Progenitor cell of endocrine pancreas (in vitro differentiated cells): Measurements from ENCODE around the gene MMP21. TPM values are rescaled to one million over a fixed set of nuclear protein-coding genes. Genes with fewer than 3 reads are reported as not detected.

ENCODE experiments used
- DNase-seq: peaks from one replicate; pipeline ENCODE4 v3.0.0; 2021; ENCODE audit warnings: low spot score; ENCODE audit not compliant: unreplicated experiment
- H3K27ac Mint-ChIP-seq: 2 replicates; pipeline ENCODE4 v1.8.0; 2021; ENCODE audit warnings: mild to moderate bottlenecking, moderate library complexity, mixed read lengths
- H3K27me3 Mint-ChIP-seq: 2 replicates; pipeline ENCODE4 v1.8.0; 2021; ENCODE audit warnings: mixed read lengths
- H3K36me3 Mint-ChIP-seq: 2 replicates; pipeline ENCODE4 v1.8.0; 2022; ENCODE audit warnings: mixed read lengths; ENCODE audit not compliant: insufficient read depth
- H3K4me1 Mint-ChIP-seq: 2 replicates; pipeline ENCODE4 v1.8.0; 2021; ENCODE audit warnings: low read depth, mixed read lengths
- H3K4me3 Mint-ChIP-seq: 2 replicates; pipeline ENCODE4 v1.8.0; 2021; ENCODE audit warnings: low read depth, mild to moderate bottlenecking, moderate library complexity, mixed read lengths
- H3K9me3 Mint-ChIP-seq: 2 replicates; pipeline ENCODE4 v1.8.0; 2021; ENCODE audit warnings: low read depth, mixed read lengths
- total RNA-seq: library from RNA; stranded (reverse); gene quantifications from 2 replicates; pipeline ENCODE4 v1.2.1, GENCODE V29; 2021
- TF ChIP-seq, protein P1 (sequence below): fragments of 200-600 bp; sonication (generic); IDR thresholded peaks from one replicate; pipeline ENCODE4 v1.5.0; 2021; ENCODE audit warnings: antibody characterized with exemption, mild to moderate bottlenecking; ENCODE audit not compliant: unreplicated experiment

MMP21 gene
- total RNA-seq, 1 donor from 2014 or later: not detected

DNA sequence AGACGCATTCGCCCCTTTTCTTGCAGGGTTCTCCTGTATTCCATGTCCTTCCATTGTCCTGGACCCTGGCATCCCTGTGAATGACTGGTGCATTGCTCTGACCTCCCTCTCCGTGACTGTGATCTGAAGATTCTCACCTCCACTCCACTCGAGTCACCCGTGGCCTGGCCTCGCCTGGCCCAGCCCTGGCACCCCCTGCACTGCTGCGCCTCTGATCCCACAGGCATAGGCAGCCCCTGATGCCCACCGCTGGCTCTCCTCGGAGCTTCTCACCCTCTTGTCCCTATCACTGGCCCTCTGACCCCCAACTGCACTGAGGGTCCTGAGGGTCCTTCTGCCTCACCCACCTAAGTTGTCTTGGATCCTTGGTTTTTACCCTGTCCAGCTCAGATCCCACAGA, 2.2 kb upstream of the MMP21 start:
- no peaks in the 10 kb centered on the region for H3K27me3 Mint-ChIP-seq
- TF ChIP-seq, protein P1, sequence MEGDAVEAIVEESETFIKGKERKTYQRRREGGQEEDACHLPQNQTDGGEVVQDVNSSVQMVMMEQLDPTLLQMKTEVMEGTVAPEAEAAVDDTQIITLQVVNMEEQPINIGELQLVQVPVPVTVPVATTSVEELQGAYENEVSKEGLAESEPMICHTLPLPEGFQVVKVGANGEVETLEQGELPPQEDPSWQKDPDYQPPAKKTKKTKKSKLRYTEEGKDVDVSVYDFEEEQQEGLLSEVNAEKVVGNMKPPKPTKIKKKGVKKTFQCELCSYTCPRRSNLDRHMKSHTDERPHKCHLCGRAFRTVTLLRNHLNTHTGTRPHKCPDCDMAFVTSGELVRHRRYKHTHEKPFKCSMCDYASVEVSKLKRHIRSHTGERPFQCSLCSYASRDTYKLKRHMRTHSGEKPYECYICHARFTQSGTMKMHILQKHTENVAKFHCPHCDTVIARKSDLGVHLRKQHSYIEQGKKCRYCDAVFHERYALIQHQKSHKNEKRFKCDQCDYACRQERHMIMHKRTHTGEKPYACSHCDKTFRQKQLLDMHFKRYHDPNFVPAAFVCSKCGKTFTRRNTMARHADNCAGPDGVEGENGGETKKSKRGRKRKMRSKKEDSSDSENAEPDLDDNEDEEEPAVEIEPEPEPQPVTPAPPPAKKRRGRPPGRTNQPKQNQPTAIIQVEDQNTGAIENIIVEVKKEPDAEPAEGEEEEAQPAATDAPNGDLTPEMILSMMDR: no peak
- H3K4me1 Mint-ChIP-seq: no peaks in the 10 kb centered on the region
- H3K36me3 Mint-ChIP-seq: no peaks in the 10 kb centered on the region
- peaks cover 5% of the 10 kb centered on the region for H3K9me3 Mint-ChIP-seq
- no peak for DNase-seq
- no peak overlapping the region for H3K27ac Mint-ChIP-seq
- no peak overlapping the region for H3K4me3 Mint-ChIP-seq

DNA sequence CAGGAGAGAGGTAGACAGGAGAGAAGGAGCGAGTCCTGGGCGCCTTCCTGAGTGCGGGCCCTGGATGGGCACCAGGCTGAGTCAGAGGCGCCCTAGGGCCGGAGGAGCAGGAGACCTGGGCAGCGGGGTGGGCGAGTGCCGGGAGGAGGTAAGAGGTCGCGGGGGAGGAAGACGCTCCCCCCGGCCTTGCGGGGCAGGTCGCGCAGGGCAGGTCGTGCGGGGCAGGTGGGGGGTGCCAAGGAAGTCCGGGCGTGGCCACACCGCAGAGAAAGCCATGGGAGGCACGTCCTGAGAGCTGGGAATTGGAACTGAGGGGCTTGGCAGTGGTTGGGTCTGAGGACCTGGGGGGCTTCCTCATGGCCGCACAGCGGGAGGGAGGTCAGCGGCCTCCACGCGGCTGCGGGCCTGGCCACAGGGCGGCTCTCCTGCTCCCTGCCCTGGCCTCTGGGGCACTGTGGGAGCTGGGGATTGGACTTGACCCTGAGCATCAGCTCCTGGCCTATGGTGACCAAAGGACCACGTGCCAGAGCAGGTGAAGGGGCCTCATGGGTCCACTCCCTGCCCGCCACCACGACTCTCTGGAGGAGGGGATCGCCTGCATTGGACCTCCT, 935 bp downstream of the MMP21 start:
- TF ChIP-seq, protein P1: no peak
- peaks cover 5% of the 10 kb centered on the region for H3K9me3 Mint-ChIP-seq
- no peaks in the 10 kb centered on the region for H3K4me1 Mint-ChIP-seq
- no peak for DNase-seq
- no peaks in the 10 kb centered on the region for H3K27me3 Mint-ChIP-seq
- no peak overlapping the region for H3K4me3 Mint-ChIP-seq
- H3K27ac Mint-ChIP-seq: no peak overlapping the region
- no peaks in the 10 kb centered on the region for H3K36me3 Mint-ChIP-seq

DNA sequence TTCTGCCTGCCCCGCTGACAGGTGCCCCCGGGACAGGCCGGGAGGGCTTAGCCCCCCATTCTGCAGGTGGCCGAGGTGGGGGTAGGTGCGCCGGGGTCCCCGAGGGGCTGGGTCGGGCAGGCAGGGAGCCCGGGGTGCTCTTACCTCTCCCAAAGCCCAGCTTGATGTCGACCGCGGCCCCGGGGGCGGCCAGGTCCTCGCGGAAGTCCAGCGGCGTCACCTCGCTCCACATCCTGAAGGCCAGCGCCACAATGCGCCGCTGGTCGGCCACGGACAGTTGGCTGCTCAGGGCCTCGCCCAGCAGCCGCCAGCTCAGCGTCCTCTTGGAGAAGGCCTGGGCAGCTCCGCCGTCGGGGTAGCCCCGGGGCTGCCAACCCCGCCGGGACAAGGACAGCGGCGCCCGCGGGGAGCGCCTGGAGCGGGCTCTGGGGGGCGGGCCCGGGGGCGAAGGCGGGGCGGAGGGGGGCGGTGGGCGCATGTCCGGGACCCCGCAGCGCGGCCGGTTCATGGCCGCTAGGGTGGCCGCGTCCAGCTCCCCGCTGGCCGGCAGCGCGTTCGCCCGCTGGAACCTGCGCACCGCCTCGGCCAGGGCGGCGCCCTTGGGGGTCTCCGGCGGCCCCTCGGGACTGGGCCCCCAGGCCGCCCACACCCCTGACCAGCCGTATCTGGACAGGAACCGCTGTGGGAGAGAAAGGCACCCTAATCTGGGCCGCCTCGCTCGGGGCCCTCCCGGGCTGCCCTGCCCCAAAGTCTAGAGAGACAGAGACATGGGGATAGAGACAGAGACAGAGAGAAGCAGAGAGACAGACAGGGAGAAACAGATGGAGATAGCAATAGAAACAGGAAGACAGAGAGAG, 1.7 kb downstream of the MMP21 start:
- H3K9me3 Mint-ChIP-seq: peaks cover 1% of the 10 kb centered on the region
- TF ChIP-seq, protein P1: no peak
- H3K27ac Mint-ChIP-seq: no peak overlapping the region
- no peak overlapping the region for H3K4me3 Mint-ChIP-seq
- peaks cover 2% of the 10 kb centered on the region for H3K36me3 Mint-ChIP-seq
- H3K27me3 Mint-ChIP-seq: no peaks in the 10 kb centered on the region
- H3K4me1 Mint-ChIP-seq: no peaks in the 10 kb centered on the region
- DNase-seq: no peak

DNA sequence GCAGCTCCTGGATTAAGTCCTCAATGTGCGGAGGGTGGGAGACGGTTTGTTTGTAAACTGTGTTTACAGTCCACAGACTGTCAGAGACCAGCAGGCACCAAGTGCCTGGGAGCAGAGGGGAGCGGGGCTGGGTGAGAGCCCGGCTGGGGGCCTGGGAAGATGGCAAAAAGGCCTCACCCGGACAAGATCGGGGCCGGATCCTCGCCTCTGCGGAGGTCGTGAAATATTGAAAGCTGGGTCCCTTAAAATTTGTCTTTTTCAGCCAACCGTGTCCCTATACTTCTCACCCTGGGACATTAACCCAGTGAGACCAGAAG, 2.8 kb downstream of the MMP21 start:
- no peak for DNase-seq
- Mint-ChIP-seq H3K27ac (no peak overlapping the region), H3K27me3 (no peaks in the 10 kb centered on the region), H3K4me1 (no peaks in the 10 kb centered on the region), H3K4me3 (no peak overlapping the region), H3K9me3 (no peaks in the 10 kb centered on the region), H3K36me3 (peaks cover 2% of the 10 kb centered on the region)
- TF ChIP-seq, protein P1: no peak

DNA sequence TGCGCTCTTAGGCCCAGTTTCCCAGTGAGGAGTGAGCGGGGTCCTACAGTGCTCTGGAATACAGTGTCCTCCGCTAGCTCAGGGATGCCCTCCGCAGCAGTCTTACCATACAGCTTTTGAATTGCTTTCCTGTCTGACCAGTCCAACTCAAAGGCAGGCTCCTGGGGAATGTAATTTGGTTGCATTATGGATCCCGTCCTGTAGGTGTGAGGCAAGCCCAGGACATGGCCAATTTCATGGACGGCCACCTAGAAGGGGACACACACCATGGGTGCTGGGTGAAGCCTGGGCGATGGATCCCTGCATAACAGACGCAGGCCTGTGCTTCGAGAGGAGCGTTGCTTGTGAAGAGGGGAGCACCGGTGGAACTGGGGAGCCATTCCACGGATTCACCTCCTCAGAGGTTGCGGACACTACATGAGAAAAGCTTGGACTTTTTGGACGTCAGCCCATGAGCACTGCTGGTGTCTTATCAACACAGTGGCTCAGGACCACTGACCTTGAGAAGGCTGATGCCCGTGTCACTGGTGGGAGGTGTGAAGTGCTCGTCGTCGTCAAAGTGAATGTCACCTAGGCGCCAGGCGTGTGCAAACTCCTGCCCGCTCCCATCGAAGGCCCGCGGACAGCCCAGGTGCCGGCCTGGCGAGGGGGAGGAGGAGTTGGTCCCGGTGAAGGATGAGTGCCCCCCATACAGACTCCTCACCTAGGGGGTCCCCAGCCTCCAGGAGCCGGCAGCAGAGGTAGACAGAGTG, 3.3 kb downstream of the MMP21 start:
- H3K4me1 Mint-ChIP-seq: no peaks in the 10 kb centered on the region
- H3K9me3 Mint-ChIP-seq: no peaks in the 10 kb centered on the region
- TF ChIP-seq, protein P1: no peak
- peaks cover 2% of the 10 kb centered on the region for H3K36me3 Mint-ChIP-seq
- no peak for DNase-seq
- H3K27ac Mint-ChIP-seq: no peak overlapping the region
- H3K4me3 Mint-ChIP-seq: no peak overlapping the region
- no peaks in the 10 kb centered on the region for H3K27me3 Mint-ChIP-seq
